Measurements from ENCODE around the gene GAD2. TPM values are rescaled to one million over a fixed set of nuclear protein-coding genes. Genes with fewer than 3 reads are reported as not detected.

GAD2 gene
- total and polyA plus RNA-seq, 9 of the 15 experiments (the other 6 are each of a cell fraction or from before 2014, with no cell fraction given), result not detected

GRCh38 chr10:26169466-26169865, 47.1 kb upstream of the GAD2 start:
- Histone ChIP-seq H3K4me3 (no peak overlapping the region), H3K9ac (ENCODE audit: insufficient read depth in 1 of 2, low read depth in 2 of 2, low read length in 2 of 2) (no peak overlapping the region), H3K27ac (ENCODE audit: extremely low read depth, low read depth, low read length) (no peak overlapping the region), H3K9me1 (ENCODE audit: control insufficient read depth, insufficient read depth, low read length) (no peaks in the 10 kb centered on the region), H3K79me2 (ENCODE audit: control insufficient read depth, insufficient read depth, low read length) (no peaks in the 10 kb centered on the region), H3K4me1 (replicated peaks in 1 of 2; ENCODE audit: control insufficient read depth in 2 of 2, insufficient read depth in 2 of 2, low read length in 2 of 2) (no peaks in the 10 kb centered on the region), H3K27me3 (ENCODE audit: control insufficient read depth in 2 of 2, insufficient read depth in 2 of 2, low read length in 2 of 2) (peaks cover 0 to 3% of the 10 kb centered on the region in 2 experiments; a peak in 2 of 5 replicates), H2AFZ (ENCODE audit: low read depth, low read length) (no peak overlapping the region), H3K36me3 (ENCODE audit: control insufficient read depth, insufficient read depth, low read length) (no peaks in the 10 kb centered on the region), H4K20me1 (replicated peaks; ENCODE audit: control insufficient read depth, insufficient read depth, low read length) (no peaks in the 10 kb centered on the region), H3K9me3 (replicated peaks; ENCODE audit: control insufficient read depth, insufficient read depth, low read depth, low read length) (no peaks in the 10 kb centered on the region), H3K4me2 (ENCODE audit: insufficient read depth, low read length) (no peak overlapping the region)
- WGBS (ENCODE audit: insufficient coverage, low coverage, missing lambda C conversion rate), result 0% methylated on average over 2 of the region's 2 CpGs
- BruUV-seq (replicated peaks), result no TSS peak
- FAIRE-seq (no peak), DNase-seq (ENCODE audit: extremely low read depth in 1 of 4, low spot score in 3 of 4) (no peak), ATAC-seq (no peak)
- in situ Hi-C loops (cut with MboI) (no loop called here), intact Hi-C loops (cut with micrococcal nuclease) (no loop called here)
- ChIA-PET CTCF (ENCODE audit: low intra/inter-chr PET ratio) (no interaction called here), POLR2A (interaction anchor here (0.7 kb wide), 1 partner anchor 100 kb away, joined by 3 read pairs; no protein-coding TSS in a partner anchor)
- no peak for TF ChIP-seq NCOA4 (IDR thresholded peaks at IDR 0.05; ENCODE audit: partially characterized antibody)
- no peak for TF ChIP-seq RNF219 (CRISPR knock-in tag; IDR thresholded peaks at IDR 0.05)
- TF ChIP-seq NCOA1 (IDR thresholded peaks at IDR 0.05; ENCODE audit: low read depth), result no peak
- TF ChIP-seq ZHX1 (conservative IDR thresholded peaks at IDR 0.05; ENCODE audit: low read length), result no peak
- no peak for TF ChIP-seq POLR2B (IDR thresholded peaks at IDR 0.05; ENCODE audit: low read depth, partially characterized antibody)
- TF ChIP-seq KLF6 (CRISPR knock-in tag; IDR thresholded peaks at IDR 0.05; ENCODE audit: borderline replicate concordance), result no peak
- TF ChIP-seq RB1 (IDR thresholded peaks at IDR 0.05; ENCODE audit: low read depth), result no peak
- no peak for TF ChIP-seq GABPB1 (CRISPR knock-in tag; IDR thresholded peaks at IDR 0.05)
- no peak for TF ChIP-seq KDM4B (IDR thresholded peaks at IDR 0.05; ENCODE audit: borderline replicate concordance in 2 of 2, low read depth in 1 of 2)
- TF ChIP-seq ETV5 (CRISPR knock-in tag; IDR thresholded peaks at IDR 0.05; ENCODE audit: low read depth), result no peak
- TF ChIP-seq EP300 (IDR thresholded peaks at IDR 0.05; ENCODE audit: low read length), result no peak
- no peak for TF ChIP-seq ZNF644 (tag; IDR thresholded peaks at IDR 0.05; ENCODE audit: low read depth)
- TF ChIP-seq NCOA6 (IDR thresholded peaks at IDR 0.05), result no peak
- TF ChIP-seq NR2C2 (CRISPR knock-in tag; IDR thresholded peaks at IDR 0.05), result no peak
- no peak for TF ChIP-seq NR2C2 (tag; IDR thresholded peaks at IDR 0.05)
- no peak for TF ChIP-seq ZNF57 (CRISPR knock-in tag; IDR thresholded peaks at IDR 0.05)

Data from K562 (cell line).